HUES48 (cell line): ENCODE measurements around the gene TMEM223.
"Not testable (repeated sequence)": the region's sequence is repeated elsewhere in the genome, so short reads cannot be mapped to it uniquely, and the experiment has no call there.

ENCODE experiments used
- H3K27ac ChIP-seq: one replicate; pipeline ENCODE4 v1.7.0; 2013; ENCODE audit warnings: low read depth, low read length, inconsistent platforms
- H3K27me3 ChIP-seq: 2 replicates; pipeline ENCODE4 v1.6.1; 2013; ENCODE audit warnings: mild to moderate bottlenecking, low read length; ENCODE audit not compliant: control insufficient read depth, insufficient read depth
- H3K36me3 ChIP-seq: 2 replicates; pipeline ENCODE4 v1.6.1; 2013; ENCODE audit warnings: low read length; ENCODE audit not compliant: control insufficient read depth, insufficient read depth
- H3K4me1 ChIP-seq: 2 replicates; pipeline ENCODE4 v1.6.1; 2013; ENCODE audit warnings: mild to moderate bottlenecking, low read length; ENCODE audit not compliant: control insufficient read depth, insufficient read depth
- H3K4me3 ChIP-seq: 2 replicates; pipeline ENCODE4 v1.5.1; 2013; ENCODE audit warnings: mild to moderate bottlenecking, low read depth, low read length
- H3K9ac ChIP-seq: 2 replicates; pipeline ENCODE4 v1.6.1; 2013; ENCODE audit warnings: mild to moderate bottlenecking, low read depth, low read length, moderate library complexity
- H3K9me3 ChIP-seq: 2 replicates; pipeline ENCODE4 v1.6.1; 2013; ENCODE audit warnings: low read length; ENCODE audit not compliant: control insufficient read depth, insufficient read depth

TMEM223 gene

GRCh38 chr11:62774407-62774806, 17.4 kb downstream of the TMEM223 start:
- Histone ChIP-seq H3K27me3 (no peaks in the 10 kb centered on the region), H3K9me3 (no peaks in the 10 kb centered on the region), H3K27ac (no peak overlapping the region), H3K36me3 (peaks cover 45% of the 10 kb centered on the region), H3K4me3 (no peak overlapping the region), H3K4me1 (peaks cover 17% of the 10 kb centered on the region), H3K9ac (no peak overlapping the region)

GRCh38 chr11:62771144-62772021, 20.4 kb downstream of the TMEM223 start, which contains the start of gene TAF6L:
TAF6L (plus strand) TSS chr11:62771396; CDS start chr11:62775784, 4,388 bp downstream.
- Histone ChIP-seq H3K27ac (peak within 1 kb of the TSS; percentile 99), H3K9me3 (no peaks in the 10 kb centered on the region), H3K36me3 (peaks cover 40% of the 10 kb centered on the region), H3K9ac (peak within 1 kb of the TSS; percentile 90), H3K4me1 (peaks cover 18% of the 10 kb centered on the region), H3K4me3 (peak within 1 kb of the TSS; percentile 97), H3K27me3 (no peaks in the 10 kb centered on the region)

DNA sequence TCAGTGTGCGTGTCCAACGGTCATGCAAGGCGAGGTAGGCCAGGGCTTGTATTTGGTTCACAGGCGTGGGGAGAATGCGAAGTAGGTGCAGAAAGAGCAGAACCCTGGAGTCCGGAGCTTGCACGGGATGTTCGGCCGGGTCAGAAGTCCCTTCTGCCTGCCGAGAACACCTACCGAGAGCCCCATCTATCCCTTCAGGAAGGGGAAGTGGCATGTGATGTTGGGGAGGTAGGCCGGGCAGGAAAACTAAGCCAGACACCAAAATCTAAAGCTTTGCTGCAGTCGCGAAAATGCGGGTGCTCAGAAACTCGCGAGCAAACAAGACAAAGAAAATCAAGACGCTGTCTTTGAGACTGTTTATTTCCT, 21.0 kb downstream of the TMEM223 start:
- H3K4me3 ChIP-seq = peak overlapping the region; percentile 97
- H3K36me3 ChIP-seq = peaks cover 39% of the 10 kb centered on the region
- peak overlapping the region; percentile 99 for H3K27ac ChIP-seq
- H3K4me1 ChIP-seq = peaks cover 18% of the 10 kb centered on the region
- H3K9me3 ChIP-seq = no peaks in the 10 kb centered on the region
- no peaks in the 10 kb centered on the region for H3K27me3 ChIP-seq
- peak overlapping the region; percentile 90 for H3K9ac ChIP-seq

DNA sequence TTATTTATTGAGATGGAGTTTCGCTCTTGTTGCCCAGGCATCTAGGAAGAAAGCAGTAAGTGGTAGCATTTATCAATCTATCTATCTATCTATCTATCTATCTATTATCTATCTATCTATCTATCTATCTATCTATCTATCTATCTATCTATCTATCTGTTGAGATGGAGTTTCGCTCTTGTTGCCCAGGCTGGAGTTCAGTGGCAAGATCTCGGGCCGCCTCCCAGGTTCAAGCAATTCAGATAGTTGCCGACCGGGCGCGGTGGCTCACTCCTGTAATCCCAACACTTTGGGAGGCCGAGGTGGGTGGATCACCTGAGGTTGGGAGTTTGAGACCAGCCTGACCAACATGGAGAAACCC, 31.0 kb downstream of the TMEM223 start:
- not testable (repeated sequence) for H3K27ac ChIP-seq, H3K4me3 ChIP-seq, H3K9me3 ChIP-seq, H3K9ac ChIP-seq, H3K27me3 ChIP-seq
- Histone ChIP-seq H3K4me1 (peaks cover 19% of the 10 kb centered on the region), H3K36me3 (peaks cover 17% of the 10 kb centered on the region)

GRCh38 chr11:62757846-62758788, 33.7 kb downstream of the TMEM223 start:
- Histone ChIP-seq H3K4me3 (peak overlapping the region; percentile 62), H3K27ac (peak overlapping the region; percentile 90), H3K9ac (peak overlapping the region; percentile 68)

DNA sequence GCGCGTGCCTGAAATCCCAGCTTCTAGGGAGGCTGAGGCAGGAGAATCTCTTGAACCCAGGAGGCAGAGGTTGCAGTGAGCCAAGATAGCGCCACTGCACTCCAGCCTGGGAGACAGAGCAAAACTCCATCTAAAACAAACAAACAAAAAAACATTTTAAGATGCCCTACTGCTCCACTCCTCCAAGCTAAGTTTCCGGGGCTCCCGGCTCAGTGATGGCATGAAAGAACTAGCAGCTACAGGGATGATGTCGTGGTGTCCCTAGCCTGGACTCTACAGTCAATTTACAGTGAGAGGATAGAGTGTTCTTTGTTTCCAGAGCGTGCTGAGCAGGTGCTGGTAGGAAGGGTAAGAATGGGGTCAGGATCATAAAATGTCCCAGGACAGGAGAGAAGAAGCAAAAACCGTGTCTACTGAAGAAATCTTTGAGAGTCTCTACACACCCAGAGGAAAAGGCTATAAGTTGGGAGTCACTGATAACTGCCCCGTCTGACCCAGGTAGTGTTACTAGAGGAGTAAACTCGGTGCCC, 36.7 kb downstream of the TMEM223 start:
- Histone ChIP-seq H3K9me3 (no peaks in the 10 kb centered on the region), H3K4me3 (no peak overlapping the region; the same call in 1 of the 2 replicates), H3K4me1 (peaks cover 17% of the 10 kb centered on the region), H3K27me3 (no peaks in the 10 kb centered on the region), H3K9ac (no peak overlapping the region), H3K36me3 (peaks cover 27% of the 10 kb centered on the region), H3K27ac (peak overlapping the region; percentile 2)

More at GRCh38 chr11:62757846-62758788, 33.7 kb downstream of the TMEM223 start:
- no peaks in the 10 kb centered on the region for H3K9me3 ChIP-seq
- no peaks in the 10 kb centered on the region for H3K27me3 ChIP-seq
- H3K4me1 ChIP-seq = peaks cover 24% of the 10 kb centered on the region
- H3K36me3 ChIP-seq = peaks cover 10% of the 10 kb centered on the region

DNA sequence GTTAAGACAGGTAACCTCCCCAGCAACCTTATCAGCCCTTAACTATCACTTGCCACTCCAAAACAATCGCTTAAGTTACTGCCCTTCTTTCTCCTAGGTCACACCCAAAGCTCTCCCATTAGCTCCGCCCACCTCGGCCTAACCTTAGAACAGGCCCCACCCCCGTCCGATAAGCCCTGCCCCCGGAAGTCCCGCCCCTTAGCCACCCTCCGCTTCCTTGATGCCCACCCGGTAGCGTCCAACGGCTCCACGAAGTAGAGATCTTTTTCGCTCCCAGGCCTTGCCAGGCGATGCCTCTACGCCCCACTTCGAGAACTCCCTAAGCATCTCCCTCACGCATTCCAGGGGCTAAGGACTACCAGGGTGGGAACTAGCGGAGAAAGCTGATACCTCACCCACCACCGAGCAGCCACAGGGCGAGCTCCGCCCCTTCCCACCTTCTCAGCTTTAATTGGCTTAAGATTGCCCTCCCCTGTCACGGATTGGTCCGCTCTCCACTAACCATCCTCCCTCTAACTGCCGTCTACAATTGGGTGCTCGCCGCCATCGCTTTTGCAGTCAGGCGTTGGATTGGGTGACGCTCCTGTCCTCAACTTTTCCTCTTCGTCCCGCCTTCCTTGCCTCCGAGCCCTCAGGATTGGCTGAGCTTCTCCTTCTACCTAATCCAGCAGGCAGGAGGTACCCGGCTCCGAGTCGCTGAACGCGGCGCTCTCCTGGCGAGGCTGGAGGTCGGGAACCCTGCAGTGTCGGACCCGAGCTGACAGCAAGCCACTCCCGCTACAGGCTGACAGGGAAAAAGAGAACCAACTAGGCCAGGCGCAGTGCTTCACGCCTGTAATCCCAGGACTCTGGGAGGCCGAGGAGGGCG, 37.8 kb downstream of the TMEM223 start, which contains the start of gene ZBTB3:
TSS of gene ZBTB3 (minus strand) at position 425 of the 868 bp plus-strand sequence. CDS start 496 bp downstream, outside the sequence.
- H3K36me3 ChIP-seq = peaks cover 36% of the 10 kb centered on the region
- H3K4me1 ChIP-seq = peaks cover 13% of the 10 kb centered on the region
- H3K27me3 ChIP-seq = no peaks in the 10 kb centered on the region
- peak within 1 kb of the TSS; percentile 93 for H3K27ac ChIP-seq
- peak within 1 kb of the TSS; percentile 86 for H3K4me3 ChIP-seq
- H3K9me3 ChIP-seq = no peaks in the 10 kb centered on the region
- H3K9ac ChIP-seq = peak within 1 kb of the TSS; percentile 74

GRCh38 chr11:62752994-62753735, 38.6 kb downstream of the TMEM223 start:
- Histone ChIP-seq H3K4me3 (peak overlapping the region; percentile 86), H3K27me3 (no peaks in the 10 kb centered on the region), H3K9ac (no peak overlapping the region), H3K36me3 (peaks cover 41% of the 10 kb centered on the region), H3K9me3 (no peaks in the 10 kb centered on the region), H3K27ac (peak overlapping the region; percentile 69), H3K4me1 (peaks cover 6% of the 10 kb centered on the region)

DNA sequence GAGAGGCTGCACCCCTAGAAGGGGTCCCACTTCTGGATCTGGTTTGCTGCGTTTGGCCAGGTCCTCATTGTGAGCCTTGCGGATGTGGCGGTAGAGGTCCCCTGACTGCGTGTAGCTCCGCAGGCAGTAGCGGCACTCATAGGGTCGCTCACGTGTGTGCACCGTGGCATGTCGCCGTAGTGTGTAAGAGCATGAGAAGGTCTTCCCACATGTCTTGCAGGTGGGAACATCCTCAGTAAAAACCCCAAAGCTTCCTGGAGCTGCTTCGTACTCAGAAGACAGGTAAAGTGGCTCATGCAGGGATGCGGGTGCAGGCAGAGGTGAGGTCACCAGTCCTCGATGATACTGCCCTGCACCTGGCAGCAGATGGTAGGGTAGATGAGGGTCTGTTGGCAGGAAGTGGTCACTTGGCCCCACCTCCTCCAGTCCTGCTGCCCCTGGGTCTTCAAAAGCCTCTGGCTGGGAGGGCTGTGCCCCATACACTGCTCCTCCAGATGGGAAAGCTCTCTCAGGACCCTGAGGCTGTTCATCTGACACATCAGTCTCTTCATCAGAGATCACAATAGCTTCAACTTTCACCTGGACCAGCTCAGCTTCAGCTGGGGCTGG, 39.5 kb downstream of the TMEM223 start:
- Histone ChIP-seq H3K4me1 (peaks cover 4% of the 10 kb centered on the region; the same call in 1 of the 2 replicates), H3K27me3 (no peaks in the 10 kb centered on the region), H3K9me3 (no peaks in the 10 kb centered on the region), H3K4me3 (no peak overlapping the region), H3K27ac (no peak overlapping the region), H3K9ac (no peak overlapping the region), H3K36me3 (peaks cover 42% of the 10 kb centered on the region)
